A549 (cell line): Measurements from ENCODE around the gene LTF. TPM values are rescaled to one million over a fixed set of nuclear protein-coding genes. Genes with fewer than 3 reads are reported as not detected.
"Not testable (repeated sequence)": the region's sequence is repeated elsewhere in the genome, so short reads cannot be mapped to it uniquely, and the experiment has no call there.

Experiments used
- ATAC-seq, 2 experiments: fragments of 200-7000 bp in 1 of 2; fragments of >200 bp in 1 of 2; cut with Nextera tagmentation in 1 of 2; cut with Tn5 transposase in 1 of 2; 3 replicates each; pipeline versions ENCODE4 v1.8.0 to v1.9.1; 2018 to 2020; ENCODE audit warnings: mild to moderate bottlenecking in 1 of 2, moderate library complexity in 1 of 2
- CTCF ChIA-PET: fragments of 300-600 bp; sonication (Branson Sonifier 250); formaldehyde crosslinking; extraction: SDS; loops from one replicate; lab custom pipeline; 2021; ENCODE audit warnings: antibody characterized with exemption, inconsistent platforms; lab: Yijun Ruan, JAX
- POLR2A ChIA-PET: fragments of 350-600 bp; formaldehyde crosslinking; extraction: SDS; loops from one replicate; lab custom pipeline; 2021; ENCODE audit warnings: antibody characterized with exemption, inconsistent platforms; lab: Yijun Ruan, JAX
- DNase-seq, 2 experiments: peaks; one replicate each; pipeline versions ENCODE4 v3.0.0 to v3.0.0-alpha.2; 2011 to 2016; ENCODE audit warnings: low read depth in 1 of 2, low spot score in 1 of 2
- FAIRE-seq: peaks from 2 replicates; lab custom pipeline; 2011; peaks lifted over from hg19 to GRCh38; lab: Jason Lieb, UNC
- H3K27ac ChIP-seq, 2 experiments: fragments of >200 bp; sonication (Bioruptor Twin); formaldehyde crosslinking; 3 replicates each; pipeline ENCODE4 v1.5.1; 2016 to 2017
- H3K4me1 ChIP-seq: fragments of >200 bp; sonication (Bioruptor Twin); formaldehyde crosslinking; 3 replicates; pipeline ENCODE4 v1.6.1; 2016
- H3K4me2 ChIP-seq: fragments of >200 bp; sonication (Bioruptor Twin); formaldehyde crosslinking; 3 replicates; pipeline ENCODE4 v1.6.1; 2016
- H3K4me3 ChIP-seq: fragments of >200 bp; sonication (Bioruptor Twin); formaldehyde crosslinking; 3 replicates; pipeline ENCODE4 v1.5.1; 2016
- H3K9me3 ChIP-seq: fragments of >200 bp; sonication (Bioruptor Twin); formaldehyde crosslinking; 3 replicates; pipeline ENCODE4 v1.6.1; 2016
- BHLHE40 ChIP-seq: IDR thresholded peaks from 2 replicates; pipeline ENCODE4 v1.6.1; 2012; ENCODE audit warnings: low read depth, low read length, inconsistent platforms
- CBX8 ChIP-seq: fragments of 200-600 bp; sonication (generic); IDR thresholded peaks from 2 replicates; pipeline ENCODE4 v1.6.1; 2016
- CHD4 ChIP-seq: fragments of 200-600 bp; sonication (generic); IDR thresholded peaks from 2 replicates; pipeline ENCODE4 v1.6.1; 2016; ENCODE audit warnings: antibody characterized with exemption, mild to moderate bottlenecking, borderline replicate concordance
- ESRRA ChIP-seq: fragments of 150-350 bp; IDR thresholded peaks from 2 replicates; pipeline ENCODE4 v1.6.1; 2014; ENCODE audit warnings: mild to moderate bottlenecking, low read length, borderline replicate concordance
- FOSB ChIP-seq: fragments of 250-450 bp; sonication (Bioruptor Pico); IDR thresholded peaks from 2 replicates; pipeline ENCODE4 v1.5.0; 2020; ENCODE audit warnings: mild to moderate bottlenecking, moderate library complexity
- FOXS1 ChIP-seq: fragments of 250-450 bp; sonication (Bioruptor Pico); IDR thresholded peaks from 2 replicates; pipeline ENCODE4 v1.5.0; 2020; ENCODE audit warnings: mild to moderate bottlenecking, moderate library complexity
- HES2 ChIP-seq: fragments of >200 bp; sonication (Bioruptor Twin); formaldehyde crosslinking; IDR thresholded peaks from 2 replicates; pipeline ENCODE4 v1.6.1; 2016
- HOXA7 ChIP-seq: fragments of 250-450 bp; sonication (Bioruptor Pico); IDR thresholded peaks from 2 replicates; pipeline ENCODE4 v1.5.0; 2020; ENCODE audit warnings: mild to moderate bottlenecking, moderate library complexity
- JUN ChIP-seq, 2 experiments: fragments of >200 bp; sonication (Bioruptor Twin); formaldehyde crosslinking; IDR thresholded peaks; 2 replicates in 1 of 2; 3 replicates in 1 of 2; pipeline ENCODE4 v1.6.1; 2016 to 2017
- KDM1A ChIP-seq: fragments of 200-600 bp; sonication (generic); IDR thresholded peaks from 2 replicates; pipeline ENCODE4 v1.6.1; 2016; ENCODE audit warnings: low read depth, mild to moderate bottlenecking
- KDM5A ChIP-seq: fragments of 200-600 bp; sonication (generic); IDR thresholded peaks from 2 replicates; pipeline ENCODE4 v1.6.1; 2016; ENCODE audit warnings: antibody characterized with exemption, mild to moderate bottlenecking
- MAFK ChIP-seq: fragments of 450-650 bp; IDR thresholded peaks from 2 replicates; pipeline ENCODE4 v1.6.1; 2014; ENCODE audit not compliant: partially characterized antibody
- MYC ChIP-seq: IDR thresholded peaks from 2 replicates; pipeline ENCODE4 v1.6.1; 2012; ENCODE audit warnings: mild to moderate bottlenecking, inconsistent platforms, low read length, improper control_type of control experiment, borderline replicate concordance
- NR3C1 ChIP-seq: fragments of >200 bp; sonication (Bioruptor Twin); formaldehyde crosslinking; IDR thresholded peaks from 3 replicates; pipeline ENCODE4 v1.6.1; 2017
- RAD21 ChIP-seq, 2 experiments: fragments of >200 bp in 1 of 2; sonication (Bioruptor Twin) in 1 of 2; formaldehyde crosslinking in 1 of 2; IDR thresholded peaks in 1 of 2; conservative IDR thresholded peaks in 1 of 2; 2 replicates in 1 of 2; 3 replicates in 1 of 2; pipeline ENCODE4 v1.6.1; 2012 to 2018; ENCODE audit warnings: inconsistent platforms in 1 of 2
- REST ChIP-seq: fragments of 200-600 bp; sonication (generic); IDR thresholded peaks from 2 replicates; pipeline ENCODE4 v1.6.1; 2016; ENCODE audit warnings: antibody characterized with exemption, mild to moderate bottlenecking, moderate library complexity
- TFCP2L1 ChIP-seq: fragments of 250-450 bp; sonication (Bioruptor Pico); IDR thresholded peaks from 2 replicates; pipeline ENCODE4 v1.5.0; 2021; ENCODE audit warnings: mild to moderate bottlenecking
- TP53 ChIP-seq: fragments of 250-450 bp; sonication (Bioruptor Pico); IDR thresholded peaks from 2 replicates; pipeline ENCODE4 v1.5.0; 2021; ENCODE audit warnings: mild to moderate bottlenecking, moderate library complexity
- ZC3H11A ChIP-seq: fragments of 450-650 bp; IDR thresholded peaks from 2 replicates; pipeline ENCODE4 v1.6.1; 2014; ENCODE audit warnings: antibody characterized with exemption, mild to moderate bottlenecking
- WGBS: methylation state at CpG from one replicate; pipeline ENCODE4 v1.1.6; 2017; ENCODE audit errors: missing lambda C conversion rate; 5-methylcytosine and 5-hydroxymethylcytosine counted together
- polyA plus RNA-seq, 4 experiments: library from polyadenylated mRNA; depleted of rRNA in 3 of 4; stranded (reverse); fragments of >200 nt; fragmentation: RNase III in 1 of 4; extraction: RNeasy Plus Mini Kit Qiagen cat#74134 plus additional on column Dnase treatment in 1 of 4; gene quantifications; 2 replicates in 3 of 4; 3 replicates in 1 of 4; pipeline ENCODE4 v1.2.3, GENCODE V29; 2011 to 2017

The LTF gene
- polyA plus RNA-seq, 2 of the 4 experiments (the other 2 are of a cell fraction), result not detected

GRCh38 chr3:46495901-46496456 is 31.3 kb upstream of the LTF start:
- no peak overlapping the region for H3K4me2 ChIP-seq
- POLR2A ChIA-PET, result no interaction called here
- WGBS, result 58% methylated on average over 5 of the region's 5 CpGs

GRCh38 chr3:46494491-46494890 is 29.8 kb upstream of the LTF start:
- H3K9me3 ChIP-seq, H3K4me2 ChIP-seq, ATAC-seq, H3K4me1 ChIP-seq, H3K4me3 ChIP-seq, POLR2A ChIA-PET, FAIRE-seq, H3K27ac ChIP-seq, DNase-seq, CTCF ChIA-PET: not testable (repeated sequence)
- WGBS, result 96% methylated on average over 9 of the region's 33 CpGs

More at GRCh38 chr3:46495901-46496456, 31.3 kb upstream of the LTF start:
- no peak for DNase-seq
- Histone ChIP-seq H3K4me1 (no peaks in the 10 kb centered on the region), H3K27ac (no peak overlapping the region), H3K4me3 (no peak overlapping the region), H3K9me3 (no peaks in the 10 kb centered on the region)
- CTCF ChIA-PET, result interaction anchor here (0.6 to 2.3 kb wide), 4 partner anchors 14 to 1592 kb away, joined by 3 to 11 read pairs (median 4); no protein-coding TSS in a partner anchor
- no peak for TF ChIP-seq CHD4
- TF ChIP-seq ZC3H11A, result no peak
- no peak for TF ChIP-seq NR3C1
- TF ChIP-seq HES2, result no peak
- TF ChIP-seq BHLHE40, result no peak
- TF ChIP-seq FOXS1, result no peak
- no peak for TF ChIP-seq MAFK
- no peak for TF ChIP-seq MYC
- no peak for TF ChIP-seq RAD21 (conservative IDR thresholded peaks at IDR 0.05 in 1 of 2, IDR thresholded peaks at IDR 0.05 in 1 of 2)
- TF ChIP-seq KDM5A, result no peak
- no peak for TF ChIP-seq CBX8
- TF ChIP-seq JUN (IDR thresholded peaks at IDR 0.05), result no peak
- no peak for TF ChIP-seq KDM1A
- no peak for TF ChIP-seq FOSB (CRISPR knock-in tag)
- no peak for ATAC-seq
- no peak for FAIRE-seq

- Histone ChIP-seq H3K9me3 (no peaks in the 10 kb centered on the region), H3K4me1 (no peaks in the 10 kb centered on the region), H3K4me3 (no peak overlapping the region), H3K4me2 (no peak overlapping the region), H3K27ac (no peak overlapping the region)
- 58% methylated on average over 6 of the region's 6 CpGs for WGBS
- FAIRE-seq (no peak), ATAC-seq (no peak), DNase-seq (no peak)
- TF ChIP-seq HOXA7 (CRISPR knock-in tag) (no peak), REST (no peak), TFCP2L1 (CRISPR knock-in tag) (no peak), CBX8 (no peak), ESRRA (no peak), TP53 (CRISPR knock-in tag) (no peak)
- ChIA-PET CTCF (interaction anchor here (1.2 to 1.7 kb wide), 3 partner anchors 66 to 137 kb away, joined by 3 to 10 read pairs (median 5); no protein-coding TSS in a partner anchor), POLR2A (no interaction called here)
These were observed 28.3 kb upstream of the LTF start for GRCh38 chr3:46492890-46493547.
